ENCODE data around the gene CCDC33.

Gene CCDC33

GRCh38 chr15:74281147-74282133 lies 45.3 kb downstream of the CCDC33 start:
- DNase-seq (ENCODE audit: low spot score): no peak

GRCh38 chr15:74283368-74283767 lies 47.2 kb downstream of the CCDC33 start:
- no peak for DNase-seq (ENCODE audit: low spot score)

- no peak for DNase-seq (ENCODE audit: low spot score)
Measured at GRCh38 chr15:74289671-74290070, 53.5 kb downstream of the CCDC33 start.

- no peak for DNase-seq (ENCODE audit: low spot score)
Measured at GRCh38 chr15:74290645-74291044, 54.5 kb downstream of the CCDC33 start.

- DNase-seq (ENCODE audit: low spot score): peak; percentile 64
Measured at GRCh38 chr15:74291101-74292071, 55.3 kb downstream of the CCDC33 start.

GRCh38 chr15:74293021-74293810 lies 57.1 kb downstream of the CCDC33 start:
- DNase-seq (ENCODE audit: low spot score): no peak

- DNase-seq (ENCODE audit: low spot score): no peak
Measured at GRCh38 chr15:74294010-74294409, 57.9 kb downstream of the CCDC33 start.

GRCh38 chr15:74295800-74296199 lies 59.7 kb downstream of the CCDC33 start:
- peak; percentile 41 for DNase-seq (ENCODE audit: low spot score)

GRCh38 chr15:74297887-74298286 lies 61.8 kb downstream of the CCDC33 start:
- no peak for DNase-seq (ENCODE audit: low spot score)

- no peak for DNase-seq (ENCODE audit: low spot score)
Measured at GRCh38 chr15:74300057-74300795, 64.1 kb downstream of the CCDC33 start.

GRCh38 chr15:74301583-74302361 lies 65.6 kb downstream of the CCDC33 start:
- DNase-seq (ENCODE audit: low spot score): no peak

- DNase-seq (ENCODE audit: low spot score): no peak
Measured at GRCh38 chr15:74302821-74303359, 66.8 kb downstream of the CCDC33 start.

- no peak for DNase-seq (ENCODE audit: low spot score)
Measured at GRCh38 chr15:74303741-74304309, 67.7 kb downstream of the CCDC33 start.

GRCh38 chr15:74304431-74304830 lies 68.3 kb downstream of the CCDC33 start:
- no peak for DNase-seq (ENCODE audit: low spot score)

GRCh38 chr15:74305687-74306086 lies 69.6 kb downstream of the CCDC33 start:
- no peak for DNase-seq (ENCODE audit: low spot score)

- no peak for DNase-seq (ENCODE audit: low spot score)
Measured at GRCh38 chr15:74306781-74307217, 70.7 kb downstream of the CCDC33 start.

GRCh38 chr15:74307827-74308811 lies 72.0 kb downstream of the CCDC33 start:
- peak; percentile 72 for DNase-seq (ENCODE audit: low spot score)

Measured in SW480 (cell line).